ENCODE results near the gene FAM53B.

The FAM53B gene

GRCh38 chr10:124657806-124658205 lies 86.4 kb downstream of the FAM53B start:
- no peak overlapping the region for H3K4me3 ChIP-seq (ENCODE audit: low read length)
- TF ChIP-seq, protein P1, sequence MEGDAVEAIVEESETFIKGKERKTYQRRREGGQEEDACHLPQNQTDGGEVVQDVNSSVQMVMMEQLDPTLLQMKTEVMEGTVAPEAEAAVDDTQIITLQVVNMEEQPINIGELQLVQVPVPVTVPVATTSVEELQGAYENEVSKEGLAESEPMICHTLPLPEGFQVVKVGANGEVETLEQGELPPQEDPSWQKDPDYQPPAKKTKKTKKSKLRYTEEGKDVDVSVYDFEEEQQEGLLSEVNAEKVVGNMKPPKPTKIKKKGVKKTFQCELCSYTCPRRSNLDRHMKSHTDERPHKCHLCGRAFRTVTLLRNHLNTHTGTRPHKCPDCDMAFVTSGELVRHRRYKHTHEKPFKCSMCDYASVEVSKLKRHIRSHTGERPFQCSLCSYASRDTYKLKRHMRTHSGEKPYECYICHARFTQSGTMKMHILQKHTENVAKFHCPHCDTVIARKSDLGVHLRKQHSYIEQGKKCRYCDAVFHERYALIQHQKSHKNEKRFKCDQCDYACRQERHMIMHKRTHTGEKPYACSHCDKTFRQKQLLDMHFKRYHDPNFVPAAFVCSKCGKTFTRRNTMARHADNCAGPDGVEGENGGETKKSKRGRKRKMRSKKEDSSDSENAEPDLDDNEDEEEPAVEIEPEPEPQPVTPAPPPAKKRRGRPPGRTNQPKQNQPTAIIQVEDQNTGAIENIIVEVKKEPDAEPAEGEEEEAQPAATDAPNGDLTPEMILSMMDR (IDR thresholded peaks at IDR 0.05; ENCODE audit: insufficient read depth, low read depth, low read length, missing control alignments) = no peak
- DNase-seq (ENCODE audit: low read depth) = no peak

GRCh38 chr10:124656541-124656940 lies 87.6 kb downstream of the FAM53B start:
- TF ChIP-seq, protein P1 (IDR thresholded peaks at IDR 0.05; ENCODE audit: insufficient read depth, low read depth, low read length, missing control alignments) = no peak
- DNase-seq (ENCODE audit: low read depth) = no peak
- no peak overlapping the region for H3K4me3 ChIP-seq (ENCODE audit: low read length)

- TF ChIP-seq, protein P1 (IDR thresholded peaks at IDR 0.05; ENCODE audit: insufficient read depth, low read depth, low read length, missing control alignments) = no peak
- no peak overlapping the region for H3K4me3 ChIP-seq (ENCODE audit: low read length)
- DNase-seq (ENCODE audit: low read depth) = no peak
Observed at GRCh38 chr10:124656113-124656490, 88.1 kb downstream of the FAM53B start.

GRCh38 chr10:124655191-124656112 lies 88.7 kb downstream of the FAM53B start:
- H3K4me3 ChIP-seq (ENCODE audit: low read length) = no peak overlapping the region
- TF ChIP-seq, protein P1 (IDR thresholded peaks at IDR 0.05; ENCODE audit: insufficient read depth, low read depth, low read length, missing control alignments) = no peak
- no peak for DNase-seq (ENCODE audit: low read depth)

GRCh38 chr10:124654686-124655085 lies 89.5 kb downstream of the FAM53B start:
- peak; percentile 93 for DNase-seq (ENCODE audit: low read depth)
- TF ChIP-seq, protein P1 (IDR thresholded peaks at IDR 0.05; ENCODE audit: insufficient read depth, low read depth, low read length, missing control alignments) = no peak
- no peak overlapping the region for H3K4me3 ChIP-seq (ENCODE audit: low read length)

GRCh38 chr10:124653811-124654651 lies 90.1 kb downstream of the FAM53B start:
- H3K4me3 ChIP-seq (ENCODE audit: low read length) = no peak overlapping the region

More at GRCh38 chr10:124653811-124654651, 90.1 kb downstream of the FAM53B start:
- DNase-seq (ENCODE audit: low read depth) = peak; percentile 86
- TF ChIP-seq, protein P1 (IDR thresholded peaks at IDR 0.05; ENCODE audit: insufficient read depth, low read depth, low read length, missing control alignments) = no peak

Data from epithelial cell of esophagus (primary cell).